ENCODE measurements around the gene RBM7. TPM values are rescaled to one million over a fixed set of nuclear protein-coding genes. Genes with fewer than 3 reads are reported as not detected.
A peak's percentile ranks its signal among the peaks of the same experiment; 100 is the strongest.

RBM7 gene
- total and polyA plus RNA-seq, 9 donors, result 19.8 to 31.5 (median 26.8) TPM

GRCh38 chr11:114367244-114367957, 33.1 kb upstream of the RBM7 start:
- Histone ChIP-seq H3K4me1 (ENCODE audit: control insufficient read depth, insufficient read depth, low read length) (no peaks in the 10 kb centered on the region), H3K36me3 (ENCODE audit: control insufficient read depth, insufficient read depth, low read length) (no peaks in the 10 kb centered on the region), H3K27ac (ENCODE audit: low read length) (no peak overlapping the region), H3K27me3 (ENCODE audit: control insufficient read depth, insufficient read depth, low read length) (no peaks in the 10 kb centered on the region), H3K4me3 (ENCODE audit: low read length) (no peak overlapping the region), H3K9me3 (replicated peaks; ENCODE audit: control insufficient read depth, low read depth, low read length) (no peaks in the 10 kb centered on the region)
- 87% methylated on average over 6 of the region's 9 CpGs for WGBS (ENCODE audit: insufficient coverage)
- DNase-seq, result no peak

- H3K27ac ChIP-seq (ENCODE audit: low read length), result no peak overlapping the region
- H3K9me3 ChIP-seq (replicated peaks; ENCODE audit: control insufficient read depth, low read depth, low read length), result no peaks in the 10 kb centered on the region
- no peak overlapping the region for H3K4me3 ChIP-seq (ENCODE audit: low read length)
- H3K36me3 ChIP-seq (ENCODE audit: control insufficient read depth, insufficient read depth, low read length), result no peaks in the 10 kb centered on the region
- no peak for DNase-seq
- H3K27me3 ChIP-seq (ENCODE audit: control insufficient read depth, insufficient read depth, low read length), result no peaks in the 10 kb centered on the region
- H3K4me1 ChIP-seq (ENCODE audit: control insufficient read depth, insufficient read depth, low read length), result no peaks in the 10 kb centered on the region
- WGBS (ENCODE audit: insufficient coverage), result 82% methylated on average over 4 of the region's 5 CpGs
These were observed 31.4 kb upstream of the RBM7 start for GRCh38 chr11:114368918-114369680.

DNA sequence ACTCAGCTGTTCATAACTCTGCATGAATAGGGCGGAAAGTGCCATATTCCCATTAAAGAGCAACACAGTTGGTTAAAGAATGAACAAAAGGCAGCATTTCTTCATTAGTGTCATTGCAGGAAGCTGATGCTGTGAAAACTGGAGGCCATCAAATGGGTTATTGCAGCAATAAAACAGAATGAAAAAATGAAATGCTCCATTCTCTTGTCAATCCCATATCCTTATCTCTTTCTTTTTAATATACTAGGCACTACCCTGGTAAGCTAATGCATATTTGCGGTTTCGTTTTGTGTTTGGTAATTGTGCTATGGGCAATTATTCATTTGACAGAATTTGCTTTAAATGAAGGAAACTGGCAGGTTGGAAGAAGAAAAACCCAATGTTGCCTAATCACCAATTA, 25.4 kb upstream of the RBM7 start:
- H3K27me3 ChIP-seq (ENCODE audit: control insufficient read depth, insufficient read depth, low read length), result peaks cover 2% of the 10 kb centered on the region
- 40% methylated on average over 1 of the region's 3 CpGs for WGBS (ENCODE audit: insufficient coverage)
- no peak overlapping the region for H3K27ac ChIP-seq (ENCODE audit: low read length)
- H3K4me3 ChIP-seq (ENCODE audit: low read length), result no peak overlapping the region
- H3K9me3 ChIP-seq (replicated peaks; ENCODE audit: control insufficient read depth, low read depth, low read length), result no peaks in the 10 kb centered on the region
- H3K4me1 ChIP-seq (ENCODE audit: control insufficient read depth, insufficient read depth, low read length), result no peaks in the 10 kb centered on the region
- DNase-seq, result no peak
- H3K36me3 ChIP-seq (ENCODE audit: control insufficient read depth, insufficient read depth, low read length), result no peaks in the 10 kb centered on the region

DNA sequence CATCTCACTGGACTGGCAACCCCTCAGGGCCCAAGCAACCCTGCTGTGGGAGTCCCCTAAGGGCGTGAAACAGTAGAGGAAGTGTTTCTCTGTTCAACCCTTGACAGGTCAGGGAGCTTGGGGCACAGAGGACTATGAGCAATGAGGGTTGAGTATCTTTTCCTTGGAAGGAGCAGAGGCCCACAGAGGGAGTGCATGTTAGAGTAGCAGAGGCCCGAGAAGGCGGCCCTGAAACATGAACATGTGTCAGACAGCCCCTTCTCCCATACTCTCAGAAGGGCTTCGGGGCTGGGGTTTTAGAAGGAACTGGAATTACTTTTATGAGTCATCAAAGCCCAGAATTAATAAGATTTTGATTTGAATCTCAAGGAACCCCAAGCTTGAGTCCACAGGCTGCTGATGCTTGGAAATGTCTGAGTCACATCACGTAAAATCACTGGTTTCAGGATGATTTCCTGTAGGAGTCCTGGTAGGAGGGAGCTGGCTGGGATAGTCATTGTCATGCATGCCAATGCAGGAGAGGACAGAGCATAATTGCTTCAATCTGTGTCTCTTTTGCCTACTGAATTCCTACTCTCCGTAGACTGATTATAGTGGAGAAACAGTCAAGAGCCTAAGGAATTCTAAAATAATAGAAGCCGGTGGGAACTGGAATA, 22.7 kb upstream of the RBM7 start:
- H3K27ac ChIP-seq (ENCODE audit: low read length), result no peak overlapping the region
- H3K4me3 ChIP-seq (ENCODE audit: low read length), result no peak overlapping the region
- no peaks in the 10 kb centered on the region for H3K4me1 ChIP-seq (ENCODE audit: control insufficient read depth, insufficient read depth, low read length)
- peaks cover 2% of the 10 kb centered on the region for H3K27me3 ChIP-seq (ENCODE audit: control insufficient read depth, insufficient read depth, low read length)
- H3K9me3 ChIP-seq (replicated peaks; ENCODE audit: control insufficient read depth, low read depth, low read length), result peaks cover 3% of the 10 kb centered on the region
- DNase-seq, result no peak
- H3K36me3 ChIP-seq (ENCODE audit: control insufficient read depth, insufficient read depth, low read length), result no peaks in the 10 kb centered on the region
- 70% methylated on average over 2 of the region's 7 CpGs for WGBS (ENCODE audit: insufficient coverage)

DNA sequence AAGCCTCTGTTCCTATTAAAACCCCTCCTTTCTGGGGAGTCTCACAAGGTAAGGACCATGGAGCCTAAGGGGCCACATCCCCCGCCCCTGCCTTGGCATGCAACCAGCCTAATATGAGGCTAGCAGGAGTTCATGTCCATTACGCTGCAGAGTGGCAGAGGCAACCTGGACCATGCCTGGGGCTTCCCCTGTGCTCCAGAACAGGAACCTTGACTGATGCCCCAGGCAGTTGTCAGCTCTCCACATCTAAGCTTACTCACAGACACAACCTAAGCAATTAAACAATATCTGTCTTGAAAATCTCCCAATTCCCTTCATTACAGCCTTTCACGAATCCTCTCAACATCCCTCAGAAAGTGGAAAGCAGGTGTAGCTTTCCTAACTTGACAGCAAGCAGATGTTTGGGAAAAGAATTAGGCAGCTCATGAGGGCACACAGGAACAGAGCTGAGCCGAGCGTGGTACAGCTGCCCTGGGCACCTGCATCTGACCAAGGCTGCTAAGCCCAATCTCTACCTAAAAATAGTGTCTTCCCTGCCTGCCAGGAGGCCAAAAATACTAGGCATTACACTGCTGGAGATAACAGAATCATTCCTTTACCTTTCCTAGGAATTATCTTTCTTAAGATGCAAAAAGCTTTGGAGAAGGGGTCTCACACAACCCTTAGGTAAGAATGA, 20.9 kb upstream of the RBM7 start:
- H3K27me3 ChIP-seq (ENCODE audit: control insufficient read depth, insufficient read depth, low read length), result peaks cover 2% of the 10 kb centered on the region
- 93% methylated on average over 2 of the region's 5 CpGs for WGBS (ENCODE audit: insufficient coverage)
- H3K36me3 ChIP-seq (ENCODE audit: control insufficient read depth, insufficient read depth, low read length), result no peaks in the 10 kb centered on the region
- H3K27ac ChIP-seq (ENCODE audit: low read length), result no peak overlapping the region
- H3K4me1 ChIP-seq (ENCODE audit: control insufficient read depth, insufficient read depth, low read length), result no peaks in the 10 kb centered on the region
- H3K9me3 ChIP-seq (replicated peaks; ENCODE audit: control insufficient read depth, low read depth, low read length), result peaks cover 3% of the 10 kb centered on the region
- no peak overlapping the region for H3K4me3 ChIP-seq (ENCODE audit: low read length)
- no peak for DNase-seq

GRCh38 chr11:114382509-114382908, 18.0 kb upstream of the RBM7 start:
- H3K27ac ChIP-seq (ENCODE audit: low read length), result no peak overlapping the region
- WGBS (ENCODE audit: insufficient coverage), result no CpG with 5 or more reads among the region's 3 CpGs
- no peaks in the 10 kb centered on the region for H3K36me3 ChIP-seq (ENCODE audit: control insufficient read depth, insufficient read depth, low read length)
- no peak for DNase-seq
- H3K27me3 ChIP-seq (ENCODE audit: control insufficient read depth, insufficient read depth, low read length), result peaks cover 2% of the 10 kb centered on the region
- H3K9me3 ChIP-seq (replicated peaks; ENCODE audit: control insufficient read depth, low read depth, low read length), result peaks cover 3% of the 10 kb centered on the region
- no peak overlapping the region for H3K4me3 ChIP-seq (ENCODE audit: low read length)
- H3K4me1 ChIP-seq (ENCODE audit: control insufficient read depth, insufficient read depth, low read length), result no peaks in the 10 kb centered on the region

- H3K36me3 ChIP-seq (ENCODE audit: control insufficient read depth, insufficient read depth, low read length), result no peaks in the 10 kb centered on the region
- no peaks in the 10 kb centered on the region for H3K27me3 ChIP-seq (ENCODE audit: control insufficient read depth, insufficient read depth, low read length)
- H3K4me1 ChIP-seq (ENCODE audit: control insufficient read depth, insufficient read depth, low read length), result no peaks in the 10 kb centered on the region
- no peak overlapping the region for H3K27ac ChIP-seq (ENCODE audit: low read length)
- H3K4me3 ChIP-seq (ENCODE audit: low read length), result no peak overlapping the region
- no peak for DNase-seq
- no CpG with 5 or more reads among the region's 1 CpG for WGBS (ENCODE audit: insufficient coverage)
- peaks cover 3% of the 10 kb centered on the region for H3K9me3 ChIP-seq (replicated peaks; ENCODE audit: control insufficient read depth, low read depth, low read length)
These were observed 16.0 kb upstream of the RBM7 start for GRCh38 chr11:114384487-114384886.

DNA sequence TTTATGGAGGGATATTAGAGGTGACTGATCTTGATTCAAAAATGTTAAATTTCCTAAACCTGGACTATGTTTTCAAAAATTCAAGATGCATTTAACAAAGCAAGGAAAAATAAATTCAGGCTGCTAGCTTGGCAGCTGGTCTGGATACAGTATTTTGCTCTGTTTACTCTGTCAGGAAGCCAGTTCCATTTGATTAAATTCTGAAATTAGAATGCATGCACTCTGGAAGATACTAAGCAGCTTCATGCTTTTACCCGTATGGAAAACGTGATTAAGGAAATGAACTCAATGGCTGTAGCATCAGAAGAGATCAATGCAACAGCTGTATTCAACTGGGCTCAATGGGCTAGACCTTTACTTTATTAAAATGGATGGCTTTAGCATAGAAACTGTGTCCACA, 14.3 kb upstream of the RBM7 start:
- Histone ChIP-seq H3K9me3 (replicated peaks; ENCODE audit: control insufficient read depth, low read depth, low read length) (peaks cover 3% of the 10 kb centered on the region), H3K4me3 (ENCODE audit: low read length) (no peak overlapping the region), H3K27ac (ENCODE audit: low read length) (no peak overlapping the region), H3K4me1 (ENCODE audit: control insufficient read depth, insufficient read depth, low read length) (no peaks in the 10 kb centered on the region), H3K27me3 (ENCODE audit: control insufficient read depth, insufficient read depth, low read length) (no peaks in the 10 kb centered on the region), H3K36me3 (ENCODE audit: control insufficient read depth, insufficient read depth, low read length) (no peaks in the 10 kb centered on the region)
- DNase-seq, result peak; percentile 27
- WGBS (ENCODE audit: insufficient coverage), result 34% methylated on average over 2 of the region's 2 CpGs

DNA sequence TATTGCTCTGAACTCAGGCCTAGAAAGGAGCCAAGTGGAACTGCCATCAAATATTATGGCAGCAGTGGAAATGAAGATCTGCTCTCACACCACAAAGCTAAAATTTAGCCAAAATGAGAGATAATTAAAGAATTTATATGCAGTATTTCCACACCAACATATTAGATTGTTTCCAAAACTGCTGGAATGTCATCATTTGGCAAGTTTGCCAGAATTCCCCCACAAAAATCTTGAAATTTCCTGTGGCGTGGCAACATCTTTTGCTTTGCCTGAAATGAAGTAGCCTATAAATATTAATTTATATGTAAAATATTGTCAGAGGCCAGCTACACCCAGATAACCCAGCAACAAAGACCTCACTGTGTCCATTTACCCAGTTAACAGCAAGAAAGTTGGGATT, 13.9 kb upstream of the RBM7 start:
- H3K4me3 ChIP-seq (ENCODE audit: low read length), result no peak overlapping the region
- no peak for DNase-seq
- H3K36me3 ChIP-seq (ENCODE audit: control insufficient read depth, insufficient read depth, low read length), result no peaks in the 10 kb centered on the region
- no peak overlapping the region for H3K27ac ChIP-seq (ENCODE audit: low read length)
- no peaks in the 10 kb centered on the region for H3K4me1 ChIP-seq (ENCODE audit: control insufficient read depth, insufficient read depth, low read length)
- H3K27me3 ChIP-seq (ENCODE audit: control insufficient read depth, insufficient read depth, low read length), result no peaks in the 10 kb centered on the region
- WGBS (ENCODE audit: insufficient coverage), result no CpG with 5 or more reads among the region's 1 CpG
- peaks cover 3% of the 10 kb centered on the region for H3K9me3 ChIP-seq (replicated peaks; ENCODE audit: control insufficient read depth, low read depth, low read length)
